D721Med (cell line): ENCODE measurements around the gene DAB1.

Source experiments
- DNase-seq: peaks from one replicate; pipeline ENCODE4 v3.0.0; 2011; ENCODE audit warnings: low spot score; ENCODE audit not compliant: insufficient read length
- FAIRE-seq: peaks from 2 replicates; lab custom pipeline; 2011; peaks lifted over from hg19 to GRCh38; lab: Jason Lieb, UNC
- TF ChIP-seq, protein P1 (sequence below): IDR thresholded peaks from 2 replicates; pipeline ENCODE4 v1.5.1; 2012; ENCODE audit warnings: mild to moderate bottlenecking, control low read depth; ENCODE audit not compliant: insufficient read depth; ENCODE audit errors: missing control alignments

Gene DAB1

DNA sequence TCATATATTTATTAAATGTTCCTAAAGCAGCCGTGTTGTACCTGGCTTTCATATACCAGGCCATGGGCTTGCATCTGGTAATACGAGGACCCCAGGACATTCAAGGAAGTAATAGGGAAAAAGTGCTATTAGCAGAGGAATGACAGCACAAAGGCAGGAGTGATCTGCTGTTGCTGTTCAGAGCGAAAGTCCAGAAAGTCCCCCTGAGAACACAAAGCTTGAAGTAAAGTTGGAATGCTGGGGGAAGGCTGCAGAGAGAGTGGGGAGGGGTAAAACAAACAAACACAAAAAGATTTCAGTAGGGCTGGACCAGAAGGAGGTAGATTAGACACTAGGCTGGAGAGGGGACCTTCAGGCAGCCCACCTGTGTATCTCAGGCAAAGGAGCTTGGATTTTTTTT, 363.4 kb downstream of the DAB1 start:
- DNase-seq (no peak), FAIRE-seq (no peak)
- TF ChIP-seq, protein P1, sequence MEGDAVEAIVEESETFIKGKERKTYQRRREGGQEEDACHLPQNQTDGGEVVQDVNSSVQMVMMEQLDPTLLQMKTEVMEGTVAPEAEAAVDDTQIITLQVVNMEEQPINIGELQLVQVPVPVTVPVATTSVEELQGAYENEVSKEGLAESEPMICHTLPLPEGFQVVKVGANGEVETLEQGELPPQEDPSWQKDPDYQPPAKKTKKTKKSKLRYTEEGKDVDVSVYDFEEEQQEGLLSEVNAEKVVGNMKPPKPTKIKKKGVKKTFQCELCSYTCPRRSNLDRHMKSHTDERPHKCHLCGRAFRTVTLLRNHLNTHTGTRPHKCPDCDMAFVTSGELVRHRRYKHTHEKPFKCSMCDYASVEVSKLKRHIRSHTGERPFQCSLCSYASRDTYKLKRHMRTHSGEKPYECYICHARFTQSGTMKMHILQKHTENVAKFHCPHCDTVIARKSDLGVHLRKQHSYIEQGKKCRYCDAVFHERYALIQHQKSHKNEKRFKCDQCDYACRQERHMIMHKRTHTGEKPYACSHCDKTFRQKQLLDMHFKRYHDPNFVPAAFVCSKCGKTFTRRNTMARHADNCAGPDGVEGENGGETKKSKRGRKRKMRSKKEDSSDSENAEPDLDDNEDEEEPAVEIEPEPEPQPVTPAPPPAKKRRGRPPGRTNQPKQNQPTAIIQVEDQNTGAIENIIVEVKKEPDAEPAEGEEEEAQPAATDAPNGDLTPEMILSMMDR: no peak

- FAIRE-seq: no peak
These were observed 365.0 kb downstream of the DAB1 start for GRCh38 chr1:57058652-57059501.

GRCh38 chr1:57048856-57049255, 375.0 kb downstream of the DAB1 start:
- TF ChIP-seq, protein P1: no peak
- DNase-seq (no peak), FAIRE-seq (no peak)

More at GRCh38 chr1:57058652-57059501, 365.0 kb downstream of the DAB1 start:
- TF ChIP-seq, protein P1: no peak
- no peak for DNase-seq

GRCh38 chr1:57046462-57046861, 377.4 kb downstream of the DAB1 start:
- TF ChIP-seq, protein P1: no peak
- FAIRE-seq (no peak), DNase-seq (no peak)

DNA sequence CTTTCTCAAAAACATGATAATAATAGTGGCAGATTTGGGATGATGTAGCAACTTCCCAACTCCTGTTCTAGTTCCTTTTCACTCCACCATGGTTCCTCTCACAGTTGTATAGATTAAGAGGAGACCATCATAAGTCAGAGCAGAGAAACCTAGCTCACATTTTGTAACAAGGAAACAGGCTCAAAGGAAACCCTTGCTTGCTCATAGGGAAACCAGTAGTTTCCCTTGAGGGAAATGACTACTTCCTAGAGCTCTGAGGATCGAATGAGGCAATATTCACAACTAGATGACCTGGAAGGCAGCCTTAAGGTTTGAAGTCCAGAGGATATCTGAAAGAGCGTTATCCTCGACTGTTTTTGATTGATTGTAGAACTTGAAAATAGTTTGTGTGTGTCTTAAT, 382.0 kb downstream of the DAB1 start:
- DNase-seq: no peak

GRCh38 chr1:57040811-57041210, 383.0 kb downstream of the DAB1 start:
- FAIRE-seq (no peak), DNase-seq (no peak)
- TF ChIP-seq, protein P1: no peak

More for the DNA sequence above, 382.0 kb downstream of the DAB1 start:
- TF ChIP-seq, protein P1: no peak
- no peak for FAIRE-seq
